Erythroblast (primary cell): ENCODE measurements around the gene ANO4.
"Not testable (repeated sequence)": the region's sequence is repeated elsewhere in the genome, so short reads cannot be mapped to it uniquely, and the experiment has no call there.

ENCODE experiments used
- DNase-seq, 2 experiments: peaks; one replicate each; lab custom pipeline; 2025; lab: John Stamatoyannopoulos, UW
- GATA1 ChIP-seq: IDR thresholded peaks from 2 replicates; pipeline ENCODE4 v1.6.1; 2011; ENCODE audit warnings: low read depth, mild to moderate bottlenecking, control low read depth, low read length, moderate library complexity
- POLR2A ChIP-seq: IDR thresholded peaks from 2 replicates; pipeline ENCODE4 v1.6.1; 2011; ENCODE audit warnings: mild to moderate bottlenecking, low read length

Gene ANO4

DNA sequence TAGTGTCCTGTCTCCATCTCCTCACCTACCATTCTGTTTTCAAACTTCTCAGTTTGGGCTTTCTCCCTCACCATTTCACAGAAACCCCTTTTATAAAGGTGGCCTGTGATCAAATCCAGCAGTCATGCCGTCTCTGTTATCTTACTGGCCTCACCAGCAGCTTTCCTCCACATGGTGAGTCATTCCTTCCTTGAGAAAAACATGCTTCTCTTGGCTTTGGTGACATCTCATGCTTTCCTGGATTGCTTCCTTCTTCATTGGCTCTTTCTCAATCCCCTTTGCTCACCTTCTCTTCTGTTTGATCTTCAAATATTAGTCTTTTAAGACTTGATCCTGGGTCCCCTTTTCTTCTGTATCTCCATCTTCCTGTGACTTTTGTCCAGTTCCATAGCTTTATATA, 164.9 kb downstream of the ANO4 start:
- no peak for TF ChIP-seq GATA1
- TF ChIP-seq POLR2A: no peak
- DNase-seq: peak in 1 of 2 experiments; percentile 11

DNA sequence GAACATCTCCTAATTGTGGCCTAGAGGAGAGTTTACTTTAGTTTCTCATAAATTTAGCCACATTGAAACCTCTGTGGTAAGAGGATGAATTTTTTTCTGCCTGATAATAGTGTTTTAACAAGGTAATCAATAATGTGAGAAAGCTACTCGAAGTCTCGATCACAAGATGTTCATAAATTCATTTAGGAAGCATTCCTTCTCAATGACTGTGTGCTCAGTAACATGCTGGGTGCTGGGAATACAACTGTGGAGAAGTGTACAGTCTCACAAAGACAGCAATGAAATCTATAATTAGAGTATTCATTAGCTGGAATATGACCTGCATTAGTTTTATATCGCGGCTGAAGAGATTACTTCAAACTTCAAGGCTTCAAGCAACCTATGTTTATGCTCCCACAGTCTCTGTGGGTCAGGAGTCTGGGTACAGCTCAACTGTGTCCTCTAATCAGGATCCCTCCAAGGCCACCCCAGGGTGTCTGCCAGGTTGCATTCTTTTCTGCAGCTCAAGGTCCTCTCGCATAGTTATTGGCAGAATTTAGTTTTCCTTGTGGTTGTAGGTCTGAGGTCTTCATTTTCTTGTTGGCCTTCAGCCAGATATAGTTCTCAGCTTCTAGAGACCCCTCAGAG, 167.6 kb downstream of the ANO4 start:
- DNase-seq: no peak
- TF ChIP-seq GATA1 (no peak), POLR2A (no peak)

DNA sequence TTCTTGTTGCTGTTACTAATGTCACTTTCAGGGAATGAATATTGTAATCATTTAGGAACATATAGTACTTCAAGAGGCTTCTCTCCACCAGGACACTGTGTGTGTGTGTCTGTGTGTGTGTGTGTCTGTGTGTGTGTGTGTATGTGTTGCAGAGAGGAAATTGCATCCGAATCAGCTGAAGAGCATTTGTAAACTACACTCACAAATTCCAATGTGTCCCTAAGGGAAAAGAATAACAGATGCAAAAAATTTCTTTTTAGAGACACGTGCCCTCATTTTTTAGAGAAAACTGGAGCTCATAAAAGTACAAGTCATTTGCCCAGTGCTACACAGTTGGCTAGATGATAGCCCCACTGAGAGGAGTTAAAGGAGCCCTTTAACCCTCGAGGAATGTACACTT, 168.8 kb downstream of the ANO4 start:
- TF ChIP-seq POLR2A: no peak
- TF ChIP-seq GATA1: no peak
- no peak for DNase-seq

DNA sequence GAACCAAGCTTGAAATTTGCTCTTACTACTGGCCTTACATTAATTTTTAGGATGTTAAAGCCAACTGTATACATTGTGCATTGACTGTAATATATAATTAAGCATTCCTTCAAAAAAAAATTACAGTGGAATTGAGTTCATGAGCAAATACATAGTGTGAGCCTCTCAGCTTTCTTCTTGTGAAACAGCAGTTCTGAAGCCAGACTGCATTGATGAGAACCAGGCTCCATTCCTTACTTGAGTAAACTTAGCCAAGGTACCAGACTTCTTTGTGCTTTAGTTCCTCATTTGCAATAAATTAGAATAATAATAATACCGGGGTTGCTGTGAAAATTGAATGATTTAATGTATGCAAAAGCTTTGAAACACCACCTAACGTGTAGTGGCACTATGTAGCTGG, 169.5 kb downstream of the ANO4 start:
- DNase-seq: no peak
- no peak for TF ChIP-seq POLR2A
- no peak for TF ChIP-seq GATA1

DNA sequence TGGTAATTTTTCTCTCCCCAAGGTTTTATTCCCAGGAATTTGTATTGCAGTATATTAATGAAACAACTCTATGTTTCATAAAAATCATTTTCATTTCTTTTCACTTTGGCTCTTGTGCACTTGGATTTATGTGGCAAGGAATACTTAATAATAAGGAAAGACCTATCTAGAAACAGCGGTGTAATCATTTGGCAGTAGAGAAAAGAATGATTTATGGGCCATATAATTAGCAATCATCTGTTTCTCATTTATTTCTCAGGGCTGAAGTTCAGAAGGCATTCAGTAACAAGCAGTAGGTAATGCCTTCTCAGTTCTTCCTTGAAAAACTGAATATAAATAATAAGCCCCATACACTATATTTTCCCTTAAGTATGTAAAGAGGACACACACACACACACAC, 172.6 kb downstream of the ANO4 start:
- TF ChIP-seq GATA1: no peak
- no peak for TF ChIP-seq POLR2A

DNA sequence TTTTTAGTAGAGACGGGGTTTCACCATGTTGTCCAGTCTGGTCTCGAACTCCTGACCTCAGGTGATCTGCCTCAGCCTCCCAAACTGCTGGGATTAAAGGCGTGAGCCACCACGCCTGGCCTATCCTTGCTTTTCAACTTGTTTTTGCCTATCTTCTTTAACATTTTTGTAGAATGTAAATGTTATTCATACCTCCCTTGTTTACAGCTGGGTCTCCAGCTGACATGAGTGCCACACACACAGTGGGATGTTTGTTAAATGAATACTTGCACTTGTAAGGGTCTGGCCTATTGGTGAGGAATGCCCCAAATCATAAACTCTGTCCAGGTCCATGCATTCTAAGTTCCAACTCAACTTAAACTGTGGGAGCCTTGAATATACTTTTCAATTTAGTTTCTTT, 176.3 kb downstream of the ANO4 start:
- no peak for TF ChIP-seq POLR2A
- TF ChIP-seq GATA1: no peak
- no peak for DNase-seq

More for the DNA sequence above, 172.6 kb downstream of the ANO4 start:
- DNase-seq: no peak

DNA sequence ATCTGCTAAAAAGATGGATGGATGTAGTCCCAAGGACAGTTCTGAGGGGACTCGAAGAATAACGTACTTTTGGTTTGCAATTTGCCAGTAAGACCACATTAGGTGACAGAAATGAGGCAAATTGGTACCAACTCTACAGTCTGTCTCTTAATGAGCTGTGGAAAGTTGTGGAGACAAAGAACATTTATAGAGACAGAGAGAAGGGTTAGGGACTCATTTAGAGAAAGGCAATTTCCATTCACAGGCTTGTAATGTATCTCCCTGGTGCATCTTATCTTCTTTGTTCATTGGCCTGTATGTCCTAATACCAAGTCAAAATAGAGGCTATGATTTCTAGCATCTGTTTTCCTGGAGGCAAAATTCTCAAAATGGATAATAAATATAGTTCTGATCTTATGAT, 177.5 kb downstream of the ANO4 start:
- DNase-seq: no peak
- TF ChIP-seq POLR2A (no peak), GATA1 (no peak)

DNA sequence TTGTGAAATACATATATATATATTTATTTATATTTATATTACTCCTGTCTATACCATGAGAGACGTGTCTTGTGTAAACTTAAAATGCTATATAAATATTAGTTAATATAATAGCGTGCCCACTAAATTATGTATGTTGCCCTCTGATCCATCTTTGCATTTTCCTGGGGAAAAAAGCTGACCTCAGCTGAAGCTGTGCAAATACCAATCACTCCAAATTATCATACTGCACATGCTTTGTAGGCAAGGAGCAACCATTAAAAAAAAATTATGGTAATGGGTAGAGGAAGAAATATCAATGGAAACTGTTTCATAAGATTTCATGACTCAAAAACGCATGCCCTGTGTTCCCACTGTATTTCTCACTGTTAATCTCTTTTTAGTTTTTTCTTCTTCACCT, 179.8 kb downstream of the ANO4 start:
- DNase-seq: no peak
- TF ChIP-seq POLR2A (no peak), GATA1 (no peak)

DNA sequence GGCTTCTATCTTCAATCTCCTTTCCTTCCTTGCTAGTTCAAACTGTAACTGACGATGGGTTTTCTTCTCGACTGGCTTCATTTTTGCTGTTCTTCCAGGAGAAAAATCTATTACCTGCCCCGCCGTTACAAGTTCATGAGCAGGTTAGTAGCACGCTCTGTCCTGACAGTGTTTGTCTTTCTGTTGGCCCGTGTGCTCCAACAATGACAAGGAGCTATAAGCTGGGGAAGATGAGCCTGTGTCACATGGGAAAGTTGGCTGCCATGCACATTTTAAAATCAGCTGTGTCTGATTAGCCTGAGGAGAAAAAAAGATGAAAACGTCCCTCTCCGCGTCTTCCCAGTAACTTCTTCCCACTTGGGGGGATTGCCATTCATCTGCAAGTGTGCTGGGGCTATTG, 180.2 kb downstream of the ANO4 start:
- TF ChIP-seq POLR2A: no peak
- TF ChIP-seq GATA1: no peak
- no peak for DNase-seq

DNA sequence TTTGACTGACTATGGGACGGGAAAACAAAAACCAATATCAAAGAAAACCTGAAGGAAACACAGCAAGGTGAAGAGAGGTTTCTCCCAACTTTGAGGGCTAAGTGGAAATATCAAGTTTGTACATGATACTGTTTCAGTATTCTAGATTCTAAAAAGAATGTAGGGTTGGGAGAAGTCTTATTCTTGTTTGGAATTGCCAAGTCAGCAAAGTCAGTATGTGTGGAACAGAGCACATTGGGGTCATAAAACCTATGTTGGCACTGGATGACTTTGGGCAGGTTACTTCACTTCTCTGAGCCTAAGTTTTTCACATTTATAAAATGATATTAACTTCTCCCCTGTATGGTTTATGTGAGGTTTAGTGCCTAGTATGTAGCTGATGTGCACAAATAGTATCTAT, 182.2 kb downstream of the ANO4 start:
- TF ChIP-seq GATA1: no peak
- no peak for TF ChIP-seq POLR2A
- DNase-seq: no peak

DNA sequence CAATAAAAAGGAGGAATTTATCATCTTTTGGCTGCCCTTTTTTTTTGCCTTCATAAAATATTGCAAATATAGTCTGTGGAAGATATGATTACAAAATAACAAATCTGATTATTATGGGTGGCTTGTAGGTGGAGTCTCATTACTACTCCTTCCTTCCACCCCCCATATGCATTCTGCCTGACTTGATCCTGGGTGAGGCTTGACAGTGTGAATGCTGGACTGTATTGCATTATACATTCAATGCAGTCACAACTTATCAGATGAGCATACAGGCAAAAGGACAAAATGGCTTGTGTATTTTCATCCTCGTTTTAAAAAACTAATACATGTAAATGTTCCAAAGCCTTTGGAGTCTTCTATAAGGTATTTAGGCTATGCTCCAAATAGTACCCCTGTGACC, 186.3 kb downstream of the ANO4 start:
- DNase-seq: no peak
- no peak for TF ChIP-seq POLR2A
- TF ChIP-seq GATA1: no peak

DNA sequence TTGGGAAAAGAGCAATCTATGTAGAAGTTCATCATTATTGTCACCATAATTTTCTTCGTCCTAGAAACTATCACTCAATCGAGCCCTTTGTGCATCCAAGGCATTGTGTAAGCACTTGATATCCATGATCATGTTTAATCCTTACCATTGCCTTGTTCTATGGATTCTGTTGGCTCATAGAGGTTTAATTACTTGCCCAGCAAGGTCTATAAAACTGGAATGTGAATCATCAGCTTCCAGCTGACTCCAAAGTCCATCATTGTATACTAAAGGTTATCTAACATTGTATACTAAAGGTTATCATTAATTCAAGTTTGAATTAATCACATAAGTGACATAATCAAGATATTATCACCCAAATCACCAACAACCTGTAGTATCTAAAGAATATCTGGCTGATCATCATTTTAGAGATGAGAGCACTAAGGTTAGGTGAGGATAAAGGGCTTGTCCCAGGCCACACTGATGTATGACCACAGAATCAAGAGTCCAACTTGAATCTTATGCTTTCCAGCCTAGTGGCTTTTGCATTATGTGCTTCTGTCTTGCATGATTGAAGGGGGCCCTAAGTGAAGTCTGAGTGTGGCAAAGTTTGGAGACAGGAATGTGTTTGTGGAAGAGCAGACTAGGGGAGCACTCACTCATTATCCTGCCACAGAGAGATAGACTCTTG, 188.1 kb downstream of the ANO4 start:
- no peak for DNase-seq
- no peak for TF ChIP-seq POLR2A
- no peak for TF ChIP-seq GATA1

DNA sequence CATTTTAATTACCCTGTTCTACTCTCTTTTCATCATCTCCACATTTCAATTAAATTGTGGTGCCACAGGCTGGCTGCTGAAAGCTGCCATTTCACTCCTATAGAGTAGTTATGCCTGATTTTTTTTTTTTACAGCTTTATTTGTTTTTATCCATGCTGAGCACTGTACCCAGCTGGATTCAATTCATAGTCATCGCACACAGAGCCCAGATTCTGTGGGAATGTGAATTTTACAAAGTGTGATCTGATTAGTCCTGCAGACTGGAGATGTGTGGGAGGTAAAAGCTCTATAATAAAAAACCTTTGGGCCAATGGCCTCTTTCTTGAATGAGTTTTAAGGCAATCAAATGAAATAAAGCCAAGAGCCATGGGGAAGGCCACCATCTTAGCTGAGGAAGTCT, 190.2 kb downstream of the ANO4 start:
- no peak for DNase-seq
- no peak for TF ChIP-seq GATA1
- TF ChIP-seq POLR2A: no peak

DNA sequence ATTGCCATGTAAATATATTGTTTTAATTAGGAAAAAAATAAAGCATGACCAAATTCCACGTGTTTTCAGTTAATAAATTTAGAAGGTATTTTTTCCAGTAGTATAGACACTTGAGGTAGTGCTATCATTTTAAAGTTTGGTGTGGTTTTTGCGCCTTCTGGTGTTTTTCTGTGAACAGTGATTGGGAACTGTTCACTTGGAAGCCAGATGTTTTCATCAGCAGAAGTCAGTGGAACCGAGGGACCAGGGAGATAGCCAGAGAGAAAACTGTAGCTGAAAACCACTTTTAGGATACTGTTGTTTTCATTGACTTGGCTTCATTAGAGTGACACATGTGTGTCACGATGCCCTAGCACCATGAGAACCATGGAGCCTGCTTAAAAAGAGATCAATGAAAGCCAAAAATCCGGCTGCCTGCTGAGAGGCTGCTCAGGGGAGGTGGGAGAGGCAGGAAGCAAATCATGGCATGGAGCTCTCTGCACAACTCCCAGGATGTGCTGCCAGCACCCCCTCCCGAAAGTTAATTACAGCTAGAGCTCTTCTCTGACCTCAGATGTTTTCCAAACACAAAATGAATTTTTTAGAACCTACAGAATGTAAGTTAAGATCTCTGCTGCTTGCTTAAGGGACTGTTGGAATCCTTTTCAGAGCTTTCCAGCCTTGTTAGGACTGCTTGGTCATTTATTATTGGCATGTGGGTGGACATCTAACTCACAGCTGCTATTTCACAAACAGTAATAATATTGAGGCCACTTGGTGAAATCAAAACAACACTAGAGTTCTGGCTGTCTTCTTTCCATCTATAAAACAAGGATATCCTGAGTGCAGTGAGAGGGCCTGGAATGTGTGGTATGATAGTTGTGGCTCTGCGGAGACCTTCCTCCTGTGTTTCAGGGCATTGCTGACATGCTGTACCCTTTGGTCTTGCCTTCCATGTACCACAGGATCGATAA, 192.3 kb downstream of the ANO4 start:
- TF ChIP-seq GATA1: no peak
- TF ChIP-seq POLR2A: no peak
- no peak for DNase-seq

DNA sequence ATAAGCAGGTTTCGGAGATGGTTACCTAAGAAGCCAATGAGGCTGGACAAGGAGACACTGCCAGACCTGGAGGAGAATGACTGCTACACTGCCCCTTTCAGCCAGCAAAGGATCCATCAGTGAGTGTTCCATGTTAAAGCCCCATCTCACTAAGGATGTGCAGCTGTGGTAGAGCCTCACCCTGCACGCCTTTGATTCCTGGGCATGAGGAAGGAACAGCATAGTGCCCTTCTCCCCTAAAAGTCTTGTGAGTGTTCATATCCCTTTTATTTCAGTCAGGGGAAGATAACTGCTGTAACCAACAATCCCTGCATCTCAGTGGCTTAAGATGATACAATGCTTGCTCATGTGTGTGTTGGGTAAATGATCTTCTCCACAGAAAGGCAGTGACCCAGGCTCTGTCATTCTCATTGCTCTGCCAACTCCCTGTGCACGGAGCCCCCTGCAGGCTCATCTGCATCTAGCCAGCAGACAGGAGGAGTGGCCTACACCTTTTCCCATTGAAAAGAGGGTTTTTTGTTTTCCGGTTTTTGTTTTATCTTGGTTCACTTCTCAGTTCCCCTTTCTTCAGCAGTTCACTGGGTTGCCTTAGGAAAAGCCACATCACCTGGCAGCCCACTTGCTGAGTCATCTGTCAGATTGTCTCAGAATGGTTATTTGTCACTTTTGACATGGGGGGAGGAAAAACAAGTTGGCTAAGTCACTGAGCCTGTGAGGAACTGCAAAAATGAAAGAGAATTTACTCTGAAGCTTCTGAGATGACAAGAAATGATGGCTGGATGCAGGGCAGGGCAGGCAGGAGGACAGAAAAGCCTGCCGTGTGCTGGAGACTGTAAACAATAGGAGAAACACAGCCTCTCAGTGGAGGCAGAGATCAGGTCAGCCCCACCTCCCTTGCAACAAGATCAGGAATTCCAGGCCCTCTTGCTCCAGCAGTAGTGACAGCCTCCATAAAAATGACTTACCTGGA, 193.3 kb downstream of the ANO4 start:
- no peak for TF ChIP-seq GATA1
- no peak for TF ChIP-seq POLR2A
- DNase-seq: peak in 1 of 2 experiments; percentile 6

DNA sequence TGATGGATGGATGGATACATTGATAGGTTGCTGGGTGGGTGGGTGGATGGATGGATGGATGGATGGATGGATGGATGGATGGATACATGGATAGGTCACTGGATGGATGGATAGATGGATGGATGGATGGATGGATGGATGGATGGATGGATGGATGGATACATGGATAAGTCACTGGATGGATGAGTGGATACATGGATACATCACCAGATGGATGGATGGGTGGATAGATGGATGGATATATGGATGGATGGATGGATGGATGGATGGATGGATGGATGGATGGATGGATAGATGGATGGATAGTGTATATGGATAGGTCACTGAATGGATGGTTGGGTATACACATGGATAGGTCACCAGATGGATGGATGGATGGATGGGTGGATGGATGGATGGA, 194.9 kb downstream of the ANO4 start:
- DNase-seq: not testable (repeated sequence)
